Measurements from ENCODE around the gene UBD. TPM values are rescaled to one million over a fixed set of nuclear protein-coding genes. Genes with fewer than 3 reads are reported as not detected.

The UBD gene
- polyA plus RNA-seq, 1 donor (not counting 4 experiments of a cell fraction or from before 2014, with no cell fraction given): not detected

GRCh38 chr6:29510202-29510601 lies 49.3 kb downstream of the UBD start:
- DNase-seq (ENCODE audit: low read depth, low spot score) (no peak), FAIRE-seq (no peak)
- TF ChIP-seq EZH2 (IDR thresholded peaks at IDR 0.05; ENCODE audit: low read length) (no peak), CTCF (optimal IDR thresholded peaks at IDR 0.05 in 1 of 3, IDR thresholded peaks at IDR 0.05 in 1 of 3, conservative IDR thresholded peaks at IDR 0.05 in 1 of 3; ENCODE audit: extremely low read depth in 1 of 3, insufficient read depth in 2 of 3, low read length in 3 of 3) (peak in 1 of 3 experiments; percentile 7)
- dilution Hi-C loops (cut with MboI; ENCODE audit: extremely low pct_ligation_motif_present, low sequenced_read_pairs): no loop called here
- Histone ChIP-seq H3K9me1 (ENCODE audit: control insufficient read depth, extremely low read depth, insufficient read depth, low read length) (no peaks in the 10 kb centered on the region), H3K79me2 (ENCODE audit: control insufficient read depth, insufficient read depth, low read length) (no peaks in the 10 kb centered on the region), H3K9ac (ENCODE audit: control insufficient read depth, extremely low read depth, insufficient read depth, low read length) (no peak overlapping the region), H2AFZ (ENCODE audit: control insufficient read depth, low read length) (no peak overlapping the region), H3K27me3 (ENCODE audit: control insufficient read depth, extremely low read depth, insufficient read depth, low read length) (peaks cover 23% of the 10 kb centered on the region), H3K9me3 (ENCODE audit: control insufficient read depth, low read depth, low read length) (no peaks in the 10 kb centered on the region), H3K36me3 (ENCODE audit: control insufficient read depth in 2 of 2, extremely low read depth in 1 of 2, insufficient read depth in 2 of 2, low read length in 2 of 2) (no peaks in the 10 kb centered on the region), H3K4me2 (ENCODE audit: control insufficient read depth, extremely low read depth, insufficient read depth, low read depth, low read length) (no peak overlapping the region), H3K27ac (ENCODE audit: control insufficient read depth, insufficient read depth, low read length) (no peak overlapping the region), H3K4me3 (ENCODE audit: control insufficient read depth in 2 of 3, extremely low read depth in 1 of 3, insufficient read depth in 2 of 3, low read depth in 1 of 3, low read length in 3 of 3) (no peak overlapping the region), H3K4me1 (ENCODE audit: control insufficient read depth, extremely low read depth, insufficient read depth, low read length) (no peaks in the 10 kb centered on the region), H4K20me1 (ENCODE audit: control insufficient read depth, extremely low read depth, insufficient read depth, low read length) (no peaks in the 10 kb centered on the region)

GRCh38 chr6:29509711-29510110 lies 49.8 kb downstream of the UBD start:
- TF ChIP-seq CTCF (optimal IDR thresholded peaks at IDR 0.05 in 1 of 3, IDR thresholded peaks at IDR 0.05 in 1 of 3, conservative IDR thresholded peaks at IDR 0.05 in 1 of 3; ENCODE audit: extremely low read depth in 1 of 3, insufficient read depth in 2 of 3, low read length in 3 of 3) (no peak), EZH2 (IDR thresholded peaks at IDR 0.05; ENCODE audit: low read length) (no peak)
- no peak for FAIRE-seq
- H4K20me1 ChIP-seq (ENCODE audit: control insufficient read depth, extremely low read depth, insufficient read depth, low read length): no peaks in the 10 kb centered on the region
- H3K4me1 ChIP-seq (ENCODE audit: control insufficient read depth, extremely low read depth, insufficient read depth, low read length): no peaks in the 10 kb centered on the region
- H3K27ac ChIP-seq (ENCODE audit: control insufficient read depth, insufficient read depth, low read length): no peak overlapping the region
- H3K9me3 ChIP-seq (ENCODE audit: control insufficient read depth, low read depth, low read length): no peaks in the 10 kb centered on the region
- H2AFZ ChIP-seq (ENCODE audit: control insufficient read depth, low read length): no peak overlapping the region
- H3K4me3 ChIP-seq (ENCODE audit: control insufficient read depth in 2 of 3, extremely low read depth in 1 of 3, insufficient read depth in 2 of 3, low read depth in 1 of 3, low read length in 3 of 3): no peak overlapping the region
- H3K9me1 ChIP-seq (ENCODE audit: control insufficient read depth, extremely low read depth, insufficient read depth, low read length): no peaks in the 10 kb centered on the region
- no peak for DNase-seq (ENCODE audit: low read depth, low spot score)
- H3K4me2 ChIP-seq (ENCODE audit: control insufficient read depth, extremely low read depth, insufficient read depth, low read depth, low read length): no peak overlapping the region
- peaks cover 23% of the 10 kb centered on the region for H3K27me3 ChIP-seq (ENCODE audit: control insufficient read depth, extremely low read depth, insufficient read depth, low read length)
- dilution Hi-C loops (cut with MboI; ENCODE audit: extremely low pct_ligation_motif_present, low sequenced_read_pairs): no loop called here
- H3K36me3 ChIP-seq (ENCODE audit: control insufficient read depth in 2 of 2, extremely low read depth in 1 of 2, insufficient read depth in 2 of 2, low read length in 2 of 2): no peaks in the 10 kb centered on the region
- H3K79me2 ChIP-seq (ENCODE audit: control insufficient read depth, insufficient read depth, low read length): no peaks in the 10 kb centered on the region
- no peak overlapping the region for H3K9ac ChIP-seq (ENCODE audit: control insufficient read depth, extremely low read depth, insufficient read depth, low read length)

Measured in keratinocyte (primary cell).